Adrenal gland (tissue), 12 donors: ENCODE measurements around the gene APP. TPM values are rescaled to one million over a fixed set of nuclear protein-coding genes. Genes with fewer than 3 reads are reported as not detected.

ENCODE experiments used
- DNase-seq, 7 donors: peaks; one replicate each; pipeline ENCODE4 v3.0.0-alpha.2; 2019 to 2020
- H3K27ac ChIP-seq, 5 donors: fragments of 200-600 bp; sonication (generic) in 4 of 5; 1 replicate in 3 of 5; 2 replicates in 2 of 5; pipeline versions ENCODE4 v1.5.1 to v1.8.0; 2016 to 2020; ENCODE audit warnings: mild to moderate bottlenecking in 1 of 5
- H3K27me3 ChIP-seq: fragments of 200-600 bp; 2 replicates; pipeline ENCODE4 v1.8.0; 2021
- H3K36me3 ChIP-seq, 2 donors: fragments of 200-600 bp; replicated peaks in 1 of 2; 1 replicate in 1 of 2; 2 replicates in 1 of 2; pipeline versions ENCODE4 v1.5.1 to v1.8.0; 2018 to 2022
- H3K4me1 ChIP-seq, 2 donors: fragments of 200-600 bp; replicated peaks in 1 of 2; 1 replicate in 1 of 2; 2 replicates in 1 of 2; pipeline versions ENCODE4 v1.5.1 to v1.8.0; 2018 to 2021
- H3K4me3 ChIP-seq, 4 donors: fragments of 200-600 bp; sonication (generic) in 3 of 4; one replicate each; pipeline ENCODE4 v1.5.1; 2016 to 2018
- H3K9me3 ChIP-seq, 3 donors: fragments of 200-600 bp; sonication (generic) in 1 of 3; replicated peaks in 1 of 3; 1 replicate in 2 of 3; 2 replicates in 1 of 3; pipeline versions ENCODE4 v1.5.1 to v1.8.0; 2016 to 2021
- POLR2A ChIP-seq, 2 donors: fragments of 450-650 bp; IDR thresholded peaks; one replicate each; pipeline ENCODE4 v1.6.1; 2017; ENCODE audit warnings: antibody characterized with exemption in 2 of 2, mild to moderate bottlenecking in 2 of 2, moderate library complexity in 1 of 2
- WGBS, 4 donors: extraction: QIAGEN DNeasy Blood & Tissue Kit in 2 of 4; methylation state at CpG; one replicate each; pipeline versions ENCODE4 v1.1.5 to v1.1.7; 2013 to 2017; 5-methylcytosine and 5-hydroxymethylcytosine counted together
- intact Hi-C, 2 donors: fragments of 100-400 bp; cut with DNase I; formaldehyde crosslinking; loops; one replicate each; pipeline versions ENCODE4 v1.14.1 to v1.15.0; 2022 to 2023
- polyA plus RNA-seq, 3 donors: library from polyadenylated mRNA; stranded (reverse); fragments of 200-250 nt in 2 of 3; fragments of 350-450 nt in 1 of 3; fragmentation: Illumina TruSeq in 1 of 3; extraction: RNeasy Lipid Tissue Mini Kit (QIAGEN cat#74804) in 1 of 3; gene quantifications; one replicate each; pipeline ENCODE4 v1.2.3, GENCODE V29; 2013 to 2014
- total RNA-seq, 9 donors: library from RNA; depleted of rRNA in 4 of 9; stranded (reverse); fragments of >200 nt in 4 of 9; fragments of 120-200 nt in 1 of 9; fragmentation: NEBNext Ultra II Directional in 1 of 9; extraction: Animal tissue kit (Norgen Biotek cat#: 25700) in 1 of 9; gene quantifications; one replicate each; pipeline versions ENCODE4 v1.1.0 to v1.2.4, GENCODE V29; 2013 to 2023
- TF ChIP-seq, protein P1 (sequence below), 6 experiments: fragments of 450-650 bp in 4 of 6; fragments of 200-600 bp in 2 of 6; sonication (generic) in 1 of 6; IDR thresholded peaks; 1 replicate in 5 of 6; 2 replicates in 1 of 6; pipeline versions ENCODE4 v1.5.1 to v1.8.0; 2016 to 2021; ENCODE audit warnings: antibody characterized with exemption in 6 of 6, mild to moderate bottlenecking in 2 of 6, moderate library complexity in 1 of 6
- donor health status: healthy with polysubstance abuse.
- donor health status: Bipolar disorder and iron deficiency.
- donor health status: DM: yes; HTN: yes; CAD: no.
- donor health status: DM: no; HTN: no; CAD: no.
- donor health status: DM: no; HTN: no; CAD: no.
- donor health status: DM: yes; HTN: yes; CAD: no.

Gene APP
- total and polyA plus RNA-seq, 12 donors: 161 to 1,079 (median 710) TPM

- H3K27ac ChIP-seq: peak overlapping the region in 1 of 5 donors; percentile 22
- no peak overlapping the region for H3K4me3 ChIP-seq
- peaks cover 6 to 23% of the 10 kb centered on the region in 2 donors for H3K4me1 ChIP-seq
- no peaks in the 10 kb centered on the region for H3K27me3 ChIP-seq
- no peaks in the 10 kb centered on the region for H3K9me3 ChIP-seq
- WGBS, 4 donors: 81 to 90% (median 85%) methylated on average over 7 of the region's 7 CpGs
- no peaks in the 10 kb centered on the region for H3K36me3 ChIP-seq
- intact Hi-C loops: no loop called here
- TF ChIP-seq, protein P1, sequence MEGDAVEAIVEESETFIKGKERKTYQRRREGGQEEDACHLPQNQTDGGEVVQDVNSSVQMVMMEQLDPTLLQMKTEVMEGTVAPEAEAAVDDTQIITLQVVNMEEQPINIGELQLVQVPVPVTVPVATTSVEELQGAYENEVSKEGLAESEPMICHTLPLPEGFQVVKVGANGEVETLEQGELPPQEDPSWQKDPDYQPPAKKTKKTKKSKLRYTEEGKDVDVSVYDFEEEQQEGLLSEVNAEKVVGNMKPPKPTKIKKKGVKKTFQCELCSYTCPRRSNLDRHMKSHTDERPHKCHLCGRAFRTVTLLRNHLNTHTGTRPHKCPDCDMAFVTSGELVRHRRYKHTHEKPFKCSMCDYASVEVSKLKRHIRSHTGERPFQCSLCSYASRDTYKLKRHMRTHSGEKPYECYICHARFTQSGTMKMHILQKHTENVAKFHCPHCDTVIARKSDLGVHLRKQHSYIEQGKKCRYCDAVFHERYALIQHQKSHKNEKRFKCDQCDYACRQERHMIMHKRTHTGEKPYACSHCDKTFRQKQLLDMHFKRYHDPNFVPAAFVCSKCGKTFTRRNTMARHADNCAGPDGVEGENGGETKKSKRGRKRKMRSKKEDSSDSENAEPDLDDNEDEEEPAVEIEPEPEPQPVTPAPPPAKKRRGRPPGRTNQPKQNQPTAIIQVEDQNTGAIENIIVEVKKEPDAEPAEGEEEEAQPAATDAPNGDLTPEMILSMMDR (IDR thresholded peaks at IDR 0.05): no peak
- no peak for TF ChIP-seq POLR2A (IDR thresholded peaks at IDR 0.05)
- DNase-seq: no peak
Observed at GRCh38 chr21:26060335-26061115, 110.0 kb downstream of the APP start.

DNA sequence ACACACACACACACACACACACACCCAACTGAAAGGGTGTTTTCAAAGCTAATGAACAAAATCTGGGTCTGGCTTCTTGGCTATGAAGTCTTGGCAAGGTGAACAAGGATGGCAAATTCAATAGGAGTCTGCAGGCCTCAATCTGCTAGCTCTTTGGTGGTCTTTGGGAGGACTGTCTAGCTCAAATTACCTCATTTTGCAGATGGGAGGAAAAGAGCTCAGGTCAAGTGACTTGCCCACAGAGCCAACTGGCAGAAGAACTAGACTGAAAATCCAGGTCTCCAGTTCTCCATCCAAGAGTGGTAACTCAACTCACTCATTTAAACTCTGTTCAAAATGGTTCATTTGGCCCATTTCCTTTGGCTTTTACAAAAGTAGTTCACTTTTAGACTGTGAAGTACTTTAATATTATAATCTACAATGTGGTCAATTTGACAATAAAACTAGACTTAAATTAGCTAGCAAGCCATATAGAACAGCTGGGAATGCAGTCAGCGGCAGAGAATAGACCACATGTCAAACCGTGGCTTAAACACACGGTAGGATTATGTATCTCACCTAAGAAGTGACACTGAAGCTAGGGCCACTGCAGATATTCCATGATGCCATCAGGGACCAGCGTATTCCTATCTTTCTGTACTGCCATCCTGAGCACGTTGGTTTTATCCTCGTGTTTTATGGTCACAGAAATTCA is 112.9 kb downstream of the APP start:
- peaks cover 6 to 29% of the 10 kb centered on the region in 2 donors for H3K4me1 ChIP-seq
- H3K27ac ChIP-seq: no peak overlapping the region
- intact Hi-C loops: no loop called here
- no peaks in the 10 kb centered on the region for H3K27me3 ChIP-seq
- no peak for DNase-seq
- no peaks in the 10 kb centered on the region for H3K9me3 ChIP-seq
- H3K4me3 ChIP-seq: no peak overlapping the region
- no peaks in the 10 kb centered on the region for H3K36me3 ChIP-seq
- TF ChIP-seq, protein P1 (IDR thresholded peaks at IDR 0.05): no peak
- TF ChIP-seq POLR2A (IDR thresholded peaks at IDR 0.05): no peak
- 94 to 98% (median 95%) methylated on average over 6 of the region's 6 CpGs for WGBS, 4 donors

GRCh38 chr21:26055841-26056264 is 114.7 kb downstream of the APP start:
- H3K9me3 ChIP-seq: no peaks in the 10 kb centered on the region
- H3K27ac ChIP-seq: no peak overlapping the region
- peaks cover 0 to 4% of the 10 kb centered on the region in 2 donors for H3K36me3 ChIP-seq
- TF ChIP-seq POLR2A (IDR thresholded peaks at IDR 0.05): no peak
- TF ChIP-seq, protein P1 (IDR thresholded peaks at IDR 0.05): no peak
- H3K4me1 ChIP-seq: peaks cover 6 to 19% of the 10 kb centered on the region in 2 donors
- intact Hi-C loops: no loop called here
- WGBS, 4 donors: 34 to 48% (median 47%) methylated on average over 5 of the region's 5 CpGs
- H3K27me3 ChIP-seq: no peaks in the 10 kb centered on the region
- no peak overlapping the region for H3K4me3 ChIP-seq
- no peak for DNase-seq

GRCh38 chr21:26055010-26055409 is 115.6 kb downstream of the APP start:
- Histone ChIP-seq H3K4me3 (no peak overlapping the region), H3K27me3 (no peaks in the 10 kb centered on the region), H3K36me3 (peaks cover 0 to 12% of the 10 kb centered on the region in 2 donors), H3K4me1 (peaks cover 6 to 16% of the 10 kb centered on the region in 2 donors), H3K9me3 (no peaks in the 10 kb centered on the region), H3K27ac (no peak overlapping the region)
- no peak for DNase-seq
- intact Hi-C loops: no loop called here
- TF ChIP-seq, protein P1 (IDR thresholded peaks at IDR 0.05): no peak
- no peak for TF ChIP-seq POLR2A (IDR thresholded peaks at IDR 0.05)
- 33 to 57% (median 39%) methylated on average over 2 of the region's 2 CpGs for WGBS, 4 donors
